GM12865 (cell line): ENCODE results near the gene KRT5.
"Not testable (repeated sequence)": the region's sequence is repeated elsewhere in the genome, so short reads cannot be mapped to it uniquely, and the experiment has no call there.

Experiments used
- DNase-seq: peaks from one replicate; pipeline ENCODE4 v3.0.0; 2010; ENCODE audit warnings: low read depth
- H3K4me3 ChIP-seq: 2 replicates; pipeline ENCODE4 v1.5.1; 2011; ENCODE audit warnings: mild to moderate bottlenecking, low read depth, low read length, control low read depth
- TF ChIP-seq, protein P1 (sequence below): IDR thresholded peaks from 2 replicates; pipeline ENCODE4 v1.5.1; 2011; ENCODE audit warnings: low read length, control low read depth, low read depth, inconsistent platforms; ENCODE audit not compliant: insufficient read depth; ENCODE audit errors: missing control alignments

Gene KRT5

DNA sequence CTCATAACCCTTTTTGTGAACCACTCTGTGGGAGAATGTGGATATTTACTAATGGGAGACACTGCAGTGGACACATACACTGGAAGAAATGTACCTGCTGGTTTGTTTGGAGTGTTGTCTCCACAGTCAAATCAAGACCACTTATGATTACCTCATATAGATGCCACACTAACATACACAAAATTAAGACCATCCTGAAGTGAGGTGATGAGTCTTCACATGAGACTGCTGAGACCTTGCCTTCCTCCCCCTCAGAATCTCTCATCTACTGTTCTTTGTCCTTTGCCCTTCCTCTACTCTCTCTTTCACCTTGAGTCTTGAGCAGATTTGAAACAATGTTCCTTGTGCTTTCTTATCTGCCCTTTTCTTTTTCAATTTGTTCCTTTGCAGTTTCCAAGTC lies 31.5 kb downstream of the KRT5 start:
- no peak overlapping the region for H3K4me3 ChIP-seq
- TF ChIP-seq, protein P1, sequence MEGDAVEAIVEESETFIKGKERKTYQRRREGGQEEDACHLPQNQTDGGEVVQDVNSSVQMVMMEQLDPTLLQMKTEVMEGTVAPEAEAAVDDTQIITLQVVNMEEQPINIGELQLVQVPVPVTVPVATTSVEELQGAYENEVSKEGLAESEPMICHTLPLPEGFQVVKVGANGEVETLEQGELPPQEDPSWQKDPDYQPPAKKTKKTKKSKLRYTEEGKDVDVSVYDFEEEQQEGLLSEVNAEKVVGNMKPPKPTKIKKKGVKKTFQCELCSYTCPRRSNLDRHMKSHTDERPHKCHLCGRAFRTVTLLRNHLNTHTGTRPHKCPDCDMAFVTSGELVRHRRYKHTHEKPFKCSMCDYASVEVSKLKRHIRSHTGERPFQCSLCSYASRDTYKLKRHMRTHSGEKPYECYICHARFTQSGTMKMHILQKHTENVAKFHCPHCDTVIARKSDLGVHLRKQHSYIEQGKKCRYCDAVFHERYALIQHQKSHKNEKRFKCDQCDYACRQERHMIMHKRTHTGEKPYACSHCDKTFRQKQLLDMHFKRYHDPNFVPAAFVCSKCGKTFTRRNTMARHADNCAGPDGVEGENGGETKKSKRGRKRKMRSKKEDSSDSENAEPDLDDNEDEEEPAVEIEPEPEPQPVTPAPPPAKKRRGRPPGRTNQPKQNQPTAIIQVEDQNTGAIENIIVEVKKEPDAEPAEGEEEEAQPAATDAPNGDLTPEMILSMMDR, result no peak
- DNase-seq, result no peak

DNA sequence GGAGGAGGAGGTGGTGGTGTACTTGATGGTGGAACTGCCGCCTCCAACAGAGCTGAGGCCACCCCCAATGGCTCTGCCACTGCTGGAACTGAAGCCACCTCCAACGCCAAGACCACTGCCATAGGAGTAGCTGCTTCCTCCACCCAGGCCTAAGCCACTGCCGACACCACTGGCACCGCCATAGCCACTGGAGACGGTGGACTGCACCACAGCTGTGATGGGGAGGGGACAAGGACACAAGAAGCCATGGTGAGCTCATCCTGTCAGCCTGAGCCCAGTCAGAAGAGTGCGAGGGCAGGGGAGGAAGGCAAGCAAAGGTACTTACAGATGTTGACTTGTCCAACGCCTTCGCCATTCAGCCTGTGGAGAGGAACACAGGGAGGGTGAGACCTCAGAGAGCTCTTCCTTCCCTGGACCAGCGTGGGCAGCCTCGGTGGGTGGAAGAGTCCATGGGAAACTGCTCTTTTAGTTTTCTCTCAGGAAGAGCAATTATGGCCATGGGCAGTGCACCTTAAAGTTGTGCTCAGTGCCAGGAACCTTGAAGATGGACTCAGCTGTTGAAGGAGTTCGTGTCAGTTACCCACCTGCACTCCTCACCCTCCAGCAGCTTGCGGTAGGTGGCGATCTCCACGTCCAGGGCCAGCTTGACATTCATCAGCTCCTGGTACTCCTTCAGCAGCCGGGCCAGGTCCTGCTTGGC lies 32.3 kb downstream of the KRT5 start:
- not testable (repeated sequence) for H3K4me3 ChIP-seq, DNase-seq

DNA sequence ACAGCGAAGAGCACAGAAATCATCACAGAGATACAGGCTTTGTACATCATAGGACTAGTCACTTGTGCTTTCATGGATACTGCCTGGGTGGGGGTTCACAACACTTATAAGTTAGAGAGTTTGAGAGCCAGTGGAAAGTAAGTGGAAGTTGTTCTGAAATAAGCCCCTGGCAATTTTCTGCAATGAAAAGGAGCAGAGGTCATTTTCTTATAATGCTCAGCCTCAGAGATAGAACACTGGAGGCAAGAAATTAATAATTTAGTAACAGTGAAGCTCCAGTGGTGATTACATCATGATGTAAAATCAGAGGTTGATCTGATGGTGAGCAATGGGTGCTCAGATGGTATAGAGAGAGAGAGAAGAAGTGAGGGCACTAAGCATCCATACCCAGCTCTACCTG lies 33.0 kb downstream of the KRT5 start:
- no peak for DNase-seq
- TF ChIP-seq, protein P1, result no peak

GRCh38 chr12:52486166-52487105 lies 33.8 kb downstream of the KRT5 start:
- H3K4me3 ChIP-seq, result no peak overlapping the region
- TF ChIP-seq, protein P1, result no peak
- no peak for DNase-seq

More for the DNA sequence above, 33.0 kb downstream of the KRT5 start:
- no peak overlapping the region for H3K4me3 ChIP-seq

GRCh38 chr12:52480073-52480472 lies 40.1 kb downstream of the KRT5 start:
- TF ChIP-seq, protein P1, result no peak
- DNase-seq, result no peak
- H3K4me3 ChIP-seq, result no peak overlapping the region

DNA sequence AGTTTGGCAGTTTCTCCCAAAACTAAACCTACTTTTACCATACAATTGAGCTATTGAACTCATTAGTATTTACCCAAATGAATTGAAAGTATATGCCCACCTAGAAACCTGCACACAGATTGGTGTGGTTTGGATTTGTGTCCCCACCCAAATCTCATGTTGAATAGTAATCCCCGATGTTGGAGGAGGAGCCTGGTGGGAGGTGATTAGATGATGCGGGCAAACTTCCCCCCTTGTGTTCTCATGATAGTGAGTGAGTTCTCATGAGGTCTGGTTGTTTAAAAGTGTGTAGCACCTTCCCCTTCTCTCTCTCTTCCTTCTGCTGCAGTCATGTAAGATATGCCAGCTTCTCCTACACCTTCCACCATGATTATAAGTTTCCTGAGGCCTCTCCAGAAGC lies 42.5 kb downstream of the KRT5 start:
- no peak for DNase-seq
- H3K4me3 ChIP-seq, result no peak overlapping the region
- TF ChIP-seq, protein P1, result no peak

GRCh38 chr12:52474212-52474611 lies 46.0 kb downstream of the KRT5 start:
- TF ChIP-seq, protein P1, result no peak
- H3K4me3 ChIP-seq, result no peak overlapping the region
- DNase-seq, result no peak
